A549 (cell line): Measurements from ENCODE around the gene BPIFB1. TPM values are rescaled to one million over a fixed set of nuclear protein-coding genes. Genes with fewer than 3 reads are reported as not detected.

Experiments used
- ATAC-seq, 2 experiments: fragments of 200-7000 bp in 1 of 2; fragments of >200 bp in 1 of 2; cut with Nextera tagmentation in 1 of 2; cut with Tn5 transposase in 1 of 2; 3 replicates each; pipeline versions ENCODE4 v1.8.0 to v1.9.1; 2018 to 2020; ENCODE audit warnings: mild to moderate bottlenecking in 1 of 2, moderate library complexity in 1 of 2
- CTCF ChIA-PET: fragments of 300-600 bp; sonication (Branson Sonifier 250); formaldehyde crosslinking; extraction: SDS; loops from one replicate; lab custom pipeline; 2021; ENCODE audit warnings: antibody characterized with exemption, inconsistent platforms; lab: Yijun Ruan, JAX
- POLR2A ChIA-PET: fragments of 350-600 bp; formaldehyde crosslinking; extraction: SDS; loops from one replicate; lab custom pipeline; 2021; ENCODE audit warnings: antibody characterized with exemption, inconsistent platforms; lab: Yijun Ruan, JAX
- DNase-seq, 2 experiments: peaks; one replicate each; pipeline versions ENCODE4 v3.0.0 to v3.0.0-alpha.2; 2011 to 2016; ENCODE audit warnings: low read depth in 1 of 2, low spot score in 1 of 2
- FAIRE-seq: peaks from 2 replicates; lab custom pipeline; 2011; peaks lifted over from hg19 to GRCh38; lab: Jason Lieb, UNC
- H3K27ac ChIP-seq, 2 experiments: fragments of >200 bp; sonication (Bioruptor Twin); formaldehyde crosslinking; 3 replicates each; pipeline ENCODE4 v1.5.1; 2016 to 2017
- H3K4me1 ChIP-seq: fragments of >200 bp; sonication (Bioruptor Twin); formaldehyde crosslinking; 3 replicates; pipeline ENCODE4 v1.6.1; 2016
- H3K4me2 ChIP-seq: fragments of >200 bp; sonication (Bioruptor Twin); formaldehyde crosslinking; 3 replicates; pipeline ENCODE4 v1.6.1; 2016
- H3K4me3 ChIP-seq: fragments of >200 bp; sonication (Bioruptor Twin); formaldehyde crosslinking; 3 replicates; pipeline ENCODE4 v1.5.1; 2016
- H3K9me3 ChIP-seq: fragments of >200 bp; sonication (Bioruptor Twin); formaldehyde crosslinking; 3 replicates; pipeline ENCODE4 v1.6.1; 2016
- CBX2 ChIP-seq: fragments of 200-600 bp; sonication (generic); IDR thresholded peaks from 2 replicates; pipeline ENCODE4 v1.6.1; 2016; ENCODE audit warnings: low read depth, mild to moderate bottlenecking, borderline replicate concordance
- CBX8 ChIP-seq: fragments of 200-600 bp; sonication (generic); IDR thresholded peaks from 2 replicates; pipeline ENCODE4 v1.6.1; 2016
- CHD4 ChIP-seq: fragments of 200-600 bp; sonication (generic); IDR thresholded peaks from 2 replicates; pipeline ENCODE4 v1.6.1; 2016; ENCODE audit warnings: antibody characterized with exemption, mild to moderate bottlenecking, borderline replicate concordance
- ELK1 ChIP-seq: fragments of 150-350 bp; IDR thresholded peaks from 2 replicates; pipeline ENCODE4 v1.6.1; 2014; ENCODE audit warnings: low read depth, mild to moderate bottlenecking, low read length
- ESRRA ChIP-seq: fragments of 150-350 bp; IDR thresholded peaks from 2 replicates; pipeline ENCODE4 v1.6.1; 2014; ENCODE audit warnings: mild to moderate bottlenecking, low read length, borderline replicate concordance
- FOSL2 ChIP-seq, 2 experiments: fragments of 450-650 bp in 1 of 2; fragments of >200 bp in 1 of 2; sonication (Bioruptor Twin) in 1 of 2; formaldehyde crosslinking; IDR thresholded peaks; 2 replicates each; pipeline versions ENCODE4 v1.5.0 to v1.6.1; 2016 to 2020; ENCODE audit warnings: mild to moderate bottlenecking in 1 of 2, moderate library complexity in 1 of 2
- FOXS1 ChIP-seq: fragments of 250-450 bp; sonication (Bioruptor Pico); IDR thresholded peaks from 2 replicates; pipeline ENCODE4 v1.5.0; 2020; ENCODE audit warnings: mild to moderate bottlenecking, moderate library complexity
- HMGXB4 ChIP-seq: fragments of 250-450 bp; sonication (Bioruptor Pico); IDR thresholded peaks from 2 replicates; pipeline ENCODE4 v1.5.0; 2021; ENCODE audit warnings: mild to moderate bottlenecking, moderate library complexity, borderline replicate concordance
- HOXB13 ChIP-seq: fragments of 250-450 bp; sonication (Bioruptor Pico); IDR thresholded peaks from 2 replicates; pipeline ENCODE4 v1.5.0; 2020; ENCODE audit warnings: low read depth, mild to moderate bottlenecking, moderate library complexity
- HOXB5 ChIP-seq: fragments of 250-450 bp; sonication (Bioruptor Pico); IDR thresholded peaks from 2 replicates; pipeline ENCODE4 v1.5.0; 2020; ENCODE audit warnings: mild to moderate bottlenecking, moderate library complexity
- JUN ChIP-seq, 2 experiments: fragments of >200 bp; sonication (Bioruptor Twin); formaldehyde crosslinking; IDR thresholded peaks; 2 replicates in 1 of 2; 3 replicates in 1 of 2; pipeline ENCODE4 v1.6.1; 2016 to 2017
- JUNB ChIP-seq: fragments of >200 bp; sonication (Bioruptor Twin); formaldehyde crosslinking; IDR thresholded peaks from 2 replicates; pipeline ENCODE4 v1.6.1; 2016
- KDM1A ChIP-seq: fragments of 200-600 bp; sonication (generic); IDR thresholded peaks from 2 replicates; pipeline ENCODE4 v1.6.1; 2016; ENCODE audit warnings: low read depth, mild to moderate bottlenecking
- MAFK ChIP-seq: fragments of 450-650 bp; IDR thresholded peaks from 2 replicates; pipeline ENCODE4 v1.6.1; 2014; ENCODE audit not compliant: partially characterized antibody
- MAZ ChIP-seq: fragments of 150-350 bp; IDR thresholded peaks from 2 replicates; pipeline ENCODE4 v1.6.1; 2014; ENCODE audit warnings: antibody characterized with exemption, low read depth, low read length, borderline replicate concordance
- NPAS2 ChIP-seq: fragments of 250-450 bp; sonication (Bioruptor Pico); IDR thresholded peaks from 2 replicates; pipeline ENCODE4 v1.8.0; 2022; ENCODE audit warnings: mild to moderate bottlenecking, moderate library complexity, borderline replicate concordance
- PHF8 ChIP-seq: fragments of 200-600 bp; sonication (generic); IDR thresholded peaks from 2 replicates; pipeline ENCODE4 v1.6.1; 2016; ENCODE audit warnings: low read depth, mild to moderate bottlenecking, antibody characterized with exemption, moderate library complexity, borderline replicate concordance
- POLR2A ChIP-seq: IDR thresholded peaks from 2 replicates; pipeline ENCODE4 v1.6.1; 2012; ENCODE audit warnings: mild to moderate bottlenecking, low read length
- POLR2AphosphoS2 ChIP-seq: conservative IDR thresholded peaks from 2 replicates; pipeline ENCODE4 v1.6.1; 2012; ENCODE audit warnings: low read length, improper control_type of control experiment, inconsistent platforms
- RAD21 ChIP-seq, 2 experiments: fragments of >200 bp in 1 of 2; sonication (Bioruptor Twin) in 1 of 2; formaldehyde crosslinking in 1 of 2; IDR thresholded peaks in 1 of 2; conservative IDR thresholded peaks in 1 of 2; 2 replicates in 1 of 2; 3 replicates in 1 of 2; pipeline ENCODE4 v1.6.1; 2012 to 2018; ENCODE audit warnings: inconsistent platforms in 1 of 2
- RARB ChIP-seq: fragments of 250-450 bp; sonication (Bioruptor Pico); IDR thresholded peaks from 2 replicates; pipeline ENCODE4 v1.8.0; 2021; ENCODE audit warnings: mild to moderate bottlenecking, moderate library complexity
- RCOR1 ChIP-seq: fragments of 150-350 bp; IDR thresholded peaks from 2 replicates; pipeline ENCODE4 v1.6.1; 2014; ENCODE audit warnings: antibody characterized with exemption, low read length, low read depth
- REST ChIP-seq: fragments of 200-600 bp; sonication (generic); IDR thresholded peaks from 2 replicates; pipeline ENCODE4 v1.6.1; 2016; ENCODE audit warnings: antibody characterized with exemption, mild to moderate bottlenecking, moderate library complexity
- RFX5 ChIP-seq: fragments of 450-650 bp; IDR thresholded peaks from 2 replicates; pipeline ENCODE4 v1.7.1; 2014; ENCODE audit warnings: antibody characterized with exemption, mild to moderate bottlenecking, moderate library complexity
- RNF2 ChIP-seq: fragments of 200-600 bp; sonication (generic); IDR thresholded peaks from 2 replicates; pipeline ENCODE4 v1.6.1; 2016; ENCODE audit warnings: low read depth, mild to moderate bottlenecking, antibody characterized with exemption, moderate library complexity, borderline replicate concordance
- SMC3 ChIP-seq: fragments of >200 bp; sonication (Bioruptor Twin); formaldehyde crosslinking; IDR thresholded peaks from 3 replicates; pipeline ENCODE4 v1.6.1; 2018; ENCODE audit warnings: inconsistent platforms
- SREBF2 ChIP-seq: fragments of 450-650 bp; IDR thresholded peaks from 2 replicates; pipeline ENCODE4 v1.6.1; 2014; ENCODE audit warnings: mild to moderate bottlenecking, moderate library complexity
- TFCP2L1 ChIP-seq: fragments of 250-450 bp; sonication (Bioruptor Pico); IDR thresholded peaks from 2 replicates; pipeline ENCODE4 v1.5.0; 2021; ENCODE audit warnings: mild to moderate bottlenecking
- ZC3H11A ChIP-seq: fragments of 450-650 bp; IDR thresholded peaks from 2 replicates; pipeline ENCODE4 v1.6.1; 2014; ENCODE audit warnings: antibody characterized with exemption, mild to moderate bottlenecking
- WGBS: methylation state at CpG from one replicate; pipeline ENCODE4 v1.1.6; 2017; ENCODE audit errors: missing lambda C conversion rate; 5-methylcytosine and 5-hydroxymethylcytosine counted together
- polyA plus RNA-seq, 4 experiments: library from polyadenylated mRNA; depleted of rRNA in 3 of 4; stranded (reverse); fragments of >200 nt; fragmentation: RNase III in 1 of 4; extraction: RNeasy Plus Mini Kit Qiagen cat#74134 plus additional on column Dnase treatment in 1 of 4; gene quantifications; 2 replicates in 3 of 4; 3 replicates in 1 of 4; pipeline ENCODE4 v1.2.3, GENCODE V29; 2011 to 2017

BPIFB1 gene
- polyA plus RNA-seq, 2 of the 4 experiments (the other 2 are of a cell fraction): 0.18 TPM; not detected in 1

GRCh38 chr20:33249456-33249855 lies 33.6 kb upstream of the BPIFB1 start (continued):
- TF ChIP-seq CBX2 (no peak), FOXS1 (no peak)

- WGBS: 54% methylated on average over 2 of the region's 2 CpGs
- no peaks in the 10 kb centered on the region for H3K4me1 ChIP-seq
- no peak for ATAC-seq
- TF ChIP-seq NPAS2 (no peak), POLR2AphosphoS2 (no peak), HOXB13 (CRISPR knock-in tag) (no peak), RCOR1 (no peak), PHF8 (no peak), ELK1 (no peak), CBX8 (no peak), RNF2 (no peak), TFCP2L1 (no peak), RARB (CRISPR knock-in tag) (no peak), JUN (IDR thresholded peaks at IDR 0.05) (no peak), HMGXB4 (CRISPR knock-in tag) (no peak), MAFK (no peak), RFX5 (no peak), SREBF2 (no peak), RAD21 (conservative IDR thresholded peaks at IDR 0.05 in 1 of 2, IDR thresholded peaks at IDR 0.05 in 1 of 2) (no peak), JUNB (no peak), FOXS1 (no peak)
- TF ChIP-seq, all 56 proteins: peak for 0
- no peak for FAIRE-seq
- CTCF ChIA-PET: interaction anchor here (0.7 kb wide), 1 partner anchor 340 kb away, joined by 3 read pairs; no protein-coding TSS in a partner anchor
- no peaks in the 10 kb centered on the region for H3K9me3 ChIP-seq
- no peak overlapping the region for H3K27ac ChIP-seq
- H3K4me2 ChIP-seq: no peak overlapping the region
- POLR2A ChIA-PET: no interaction called here
- no peak for DNase-seq
- H3K4me3 ChIP-seq: no peak overlapping the region
Observed at GRCh38 chr20:33250666-33251065, 32.3 kb upstream of the BPIFB1 start.

- no peak for DNase-seq
Observed at GRCh38 chr20:33251496-33251895, 31.5 kb upstream of the BPIFB1 start.

More at GRCh38 chr20:33251496-33251895, 31.5 kb upstream of the BPIFB1 start:
- Histone ChIP-seq H3K4me3 (no peak overlapping the region), H3K4me1 (no peaks in the 10 kb centered on the region), H3K27ac (no peak overlapping the region), H3K9me3 (no peaks in the 10 kb centered on the region), H3K4me2 (no peak overlapping the region)
- no peak for TF ChIP-seq KDM1A
- TF ChIP-seq ESRRA: no peak
- no peak for TF ChIP-seq POLR2AphosphoS2
- TF ChIP-seq HOXB5: no peak
- TF ChIP-seq RAD21 (conservative IDR thresholded peaks at IDR 0.05 in 1 of 2, IDR thresholded peaks at IDR 0.05 in 1 of 2): no peak
- TF ChIP-seq CBX2: no peak
- TF ChIP-seq ZC3H11A: no peak
- TF ChIP-seq MAZ: no peak
- TF ChIP-seq REST: no peak
- TF ChIP-seq POLR2A: no peak
- TF ChIP-seq RNF2: no peak
- no peak for TF ChIP-seq FOXS1
- TF ChIP-seq RFX5: no peak
- TF ChIP-seq SMC3: no peak
- TF ChIP-seq FOSL2 (IDR thresholded peaks at IDR 0.05): no peak
- TF ChIP-seq FOSL2 (CRISPR knock-in tag; IDR thresholded peaks at IDR 0.05): no peak
- TF ChIP-seq SREBF2: no peak
- no peak for TF ChIP-seq CHD4
- no peak for TF ChIP-seq HOXB13 (CRISPR knock-in tag)
- no peak for ATAC-seq
- no peak for FAIRE-seq
- ChIA-PET CTCF (no interaction called here), POLR2A (no interaction called here)
- WGBS: 14% methylated on average over 3 of the region's 3 CpGs
